ENCODE results near the gene MSMO1. TPM values are rescaled to one million over a fixed set of nuclear protein-coding genes. Genes with fewer than 3 reads are reported as not detected.

Gene MSMO1
- total RNA-seq, 1 donor from 2014 or later = 134 TPM

DNA sequence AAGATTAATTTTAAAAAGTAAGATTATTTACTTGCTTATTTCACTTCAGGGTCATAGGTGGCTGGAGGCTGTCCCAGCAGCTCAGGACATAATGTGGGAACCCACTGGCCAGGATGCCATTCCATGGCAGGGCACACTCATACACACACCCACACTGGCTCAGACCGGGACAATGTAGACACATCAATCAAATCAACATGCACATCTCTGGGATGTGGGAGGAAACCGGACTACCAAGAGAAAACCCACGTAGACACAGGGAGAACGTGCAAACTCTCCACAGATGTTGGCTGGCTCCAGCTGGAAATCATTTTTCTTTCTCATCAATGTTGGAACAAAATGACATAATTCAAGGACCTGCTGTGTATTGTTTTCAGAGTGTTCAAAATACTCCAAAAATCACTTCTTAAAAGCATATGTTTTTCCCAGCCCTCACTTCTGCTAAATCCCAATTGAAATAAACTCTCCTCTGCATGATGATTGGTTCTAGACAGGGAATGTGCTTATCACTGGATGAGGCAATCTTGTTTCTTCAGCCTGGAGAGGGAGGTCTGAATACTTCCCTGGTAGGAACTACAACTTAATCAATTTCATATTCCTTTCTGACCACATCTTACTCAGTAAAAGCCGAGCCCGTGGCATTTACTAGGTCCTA, 32.7 kb downstream of the MSMO1 start:
- DNase-seq (ENCODE audit: low read depth in 2 of 2) = no peak

DNA sequence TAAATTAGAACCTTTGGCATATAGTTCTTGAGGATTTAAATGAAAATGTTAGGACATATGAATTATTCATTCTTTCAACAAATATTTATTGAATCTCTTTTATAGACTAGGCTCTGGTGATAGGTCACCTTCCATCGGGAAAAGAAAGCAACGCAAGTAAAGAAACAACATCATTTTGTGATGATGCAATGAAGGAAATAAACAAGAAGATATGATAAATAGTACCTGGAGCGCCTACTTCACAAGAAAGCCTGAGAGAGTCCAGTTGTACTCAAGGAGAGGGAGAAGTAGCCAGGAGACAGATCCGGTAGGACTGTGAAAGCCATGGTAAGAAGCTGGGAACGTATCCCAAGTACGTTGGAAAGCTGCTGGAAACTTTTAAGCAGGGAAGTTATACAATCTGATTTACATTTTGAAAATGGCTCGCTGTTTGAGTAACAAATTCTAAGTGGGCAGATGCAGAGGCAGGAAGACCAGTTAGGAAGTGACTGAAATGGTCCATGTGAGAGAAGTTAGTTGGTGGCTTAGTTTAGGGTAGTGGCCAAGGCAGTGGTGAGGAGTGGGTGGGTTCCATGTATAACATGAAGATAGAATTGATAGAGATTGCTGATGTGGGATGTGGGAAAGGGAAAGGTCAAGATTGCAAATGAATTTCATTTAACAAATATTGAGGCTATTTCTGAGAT, 33.7 kb downstream of the MSMO1 start:
- no peak for DNase-seq (ENCODE audit: low read depth in 2 of 2)

DNA sequence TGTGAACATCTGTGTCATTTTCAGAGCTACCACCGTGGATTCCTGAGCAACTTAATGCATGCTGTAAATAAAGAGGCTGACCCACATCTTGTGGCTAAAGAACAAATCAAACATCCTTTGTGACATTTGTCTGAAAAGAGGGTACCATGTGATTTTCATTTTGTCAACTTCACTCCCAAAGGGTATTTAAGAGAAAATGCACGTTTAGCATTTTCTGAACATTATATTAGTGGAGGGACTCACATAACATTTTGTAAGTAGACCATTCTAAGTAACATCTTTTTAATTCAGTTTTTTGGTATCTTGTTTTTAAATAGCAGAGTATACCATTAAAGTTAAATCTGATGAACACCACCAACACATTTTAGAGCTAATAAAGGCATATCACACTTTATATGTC, 34.3 kb downstream of the MSMO1 start:
- no peak for DNase-seq (ENCODE audit: low read depth in 2 of 2)

GRCh38 chr4:165364452-165365080, 37.1 kb downstream of the MSMO1 start:
- DNase-seq (ENCODE audit: low read depth in 2 of 2) = no peak

DNA sequence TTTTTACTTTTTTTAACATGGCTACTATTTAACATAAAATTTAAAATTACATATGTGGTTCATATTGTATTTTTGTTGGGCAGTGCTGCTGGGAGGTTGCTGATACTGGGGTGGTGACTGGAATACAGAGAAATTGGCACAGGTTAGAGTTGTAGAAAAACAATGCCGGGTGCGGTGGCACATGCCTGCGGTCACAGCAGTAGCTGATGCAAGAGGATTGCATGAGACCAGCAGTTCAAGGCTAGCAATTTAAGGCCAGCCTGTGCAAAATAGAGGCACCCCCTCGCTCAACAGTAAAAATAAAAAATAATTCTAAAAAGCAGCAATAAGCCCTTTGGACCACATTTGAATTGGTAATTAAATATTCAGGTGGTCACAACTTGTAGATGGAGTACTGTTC, 39.6 kb downstream of the MSMO1 start:
- DNase-seq (ENCODE audit: low read depth in 2 of 2) = no peak

DNA sequence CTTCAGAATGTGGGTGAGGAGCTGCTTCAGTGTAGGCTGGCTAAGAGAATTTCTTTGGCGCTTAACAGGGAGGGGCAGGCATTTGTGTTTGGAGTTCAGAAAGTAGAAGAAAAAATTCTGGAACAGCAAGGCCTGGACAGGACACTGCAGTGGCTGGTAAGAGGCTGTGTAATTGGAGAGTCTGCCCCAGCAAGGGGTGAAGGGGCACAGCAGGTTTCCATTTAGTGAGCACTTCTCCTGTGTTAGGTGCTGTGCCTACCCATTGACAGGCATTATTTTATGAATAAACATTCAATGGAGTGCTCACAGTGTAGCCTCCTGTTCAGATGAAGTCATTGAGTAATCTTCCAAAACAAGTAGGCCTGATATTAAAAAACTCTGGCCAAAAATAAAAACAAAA, 40.6 kb downstream of the MSMO1 start:
- DNase-seq (ENCODE audit: low read depth in 2 of 2) = no peak

- no peak for DNase-seq (ENCODE audit: low read depth in 2 of 2)
Measured at GRCh38 chr4:165368567-165368966, 41.1 kb downstream of the MSMO1 start.

DNA sequence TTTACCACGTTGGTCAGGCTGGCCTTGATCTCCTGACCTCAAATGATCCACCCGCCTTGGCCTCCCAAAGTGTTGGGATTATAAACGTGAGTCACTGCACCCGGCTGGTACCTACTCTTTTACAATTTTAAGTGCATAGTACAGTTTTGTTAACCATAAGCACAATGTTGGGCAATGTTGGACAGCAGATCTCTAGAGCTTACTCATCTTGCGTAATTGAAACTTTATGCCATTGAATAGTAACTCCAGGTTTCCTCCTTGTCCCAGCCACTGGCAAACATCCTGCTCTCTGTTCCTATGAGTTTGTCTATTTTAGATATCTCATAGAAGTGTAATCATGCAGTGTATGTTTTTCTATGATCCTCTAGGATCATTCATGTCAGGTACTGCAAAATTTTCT, 42.1 kb downstream of the MSMO1 start:
- no peak for DNase-seq (ENCODE audit: low read depth in 2 of 2)

DNA sequence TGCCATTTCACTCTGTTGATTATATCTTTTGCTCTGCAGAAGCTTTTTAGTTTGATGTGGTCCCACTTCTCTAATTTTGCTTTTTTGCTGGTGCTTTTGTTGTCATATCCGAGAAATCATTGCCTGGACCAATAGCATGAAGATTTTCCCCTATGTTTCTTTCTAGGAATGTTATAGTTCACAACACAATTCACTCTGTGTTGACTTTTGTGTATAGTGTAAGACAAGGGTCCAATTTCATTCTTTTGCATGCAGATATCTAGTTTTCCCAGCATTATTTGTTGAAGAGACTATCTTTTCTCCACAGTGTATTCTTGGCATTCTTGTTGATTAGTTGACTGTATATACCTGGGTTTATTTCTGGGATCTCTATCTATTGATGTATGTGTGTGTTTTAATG, 43.1 kb downstream of the MSMO1 start:
- no peak for DNase-seq (ENCODE audit: low read depth in 2 of 2)

GRCh38 chr4:165375465-165375864, 48.0 kb downstream of the MSMO1 start:
- DNase-seq (ENCODE audit: low read depth in 2 of 2) = no peak

- DNase-seq (ENCODE audit: low read depth in 2 of 2) = no peak
Measured at GRCh38 chr4:165378398-165378744, 50.9 kb downstream of the MSMO1 start.

DNA sequence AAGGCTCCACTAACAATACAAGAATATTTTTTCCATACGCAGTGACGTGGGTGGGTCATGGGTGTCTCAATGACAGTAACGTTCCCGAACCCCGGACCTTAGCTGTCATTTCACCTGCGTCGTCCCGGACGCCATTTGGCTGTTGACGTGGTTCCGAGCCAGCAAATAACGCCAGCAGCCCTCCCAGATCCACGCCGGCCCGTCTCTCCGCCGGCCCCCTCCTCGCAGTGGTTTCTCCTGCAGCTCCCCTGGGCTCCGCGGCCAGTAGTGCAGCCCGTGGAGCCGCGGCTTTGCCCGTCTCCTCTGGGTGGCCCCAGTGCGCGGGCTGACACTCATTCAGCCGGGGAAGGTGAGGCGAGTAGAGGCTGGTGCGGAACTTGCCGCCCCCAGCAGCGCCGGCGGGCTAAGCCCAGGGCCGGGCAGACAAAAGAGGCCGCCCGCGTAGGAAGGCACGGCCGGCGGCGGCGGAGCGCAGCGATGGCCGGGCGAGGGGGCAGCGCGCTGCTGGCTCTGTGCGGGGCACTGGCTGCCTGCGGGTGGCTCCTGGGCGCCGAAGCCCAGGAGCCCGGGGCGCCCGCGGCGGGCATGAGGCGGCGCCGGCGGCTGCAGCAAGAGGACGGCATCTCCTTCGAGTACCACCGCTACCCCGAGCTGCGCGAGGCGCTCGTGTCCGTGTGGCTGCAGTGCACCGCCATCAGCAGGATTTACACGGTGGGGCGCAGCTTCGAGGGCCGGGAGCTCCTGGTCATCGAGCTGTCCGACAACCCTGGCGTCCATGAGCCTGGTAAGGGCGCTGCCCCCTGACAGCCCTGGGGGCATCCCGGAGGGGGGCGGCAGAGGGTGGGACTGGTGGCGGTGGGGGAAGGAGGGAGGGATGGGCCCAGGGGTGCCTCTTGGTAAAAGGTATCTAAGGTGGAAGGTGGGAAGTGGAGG, 51.5 kb downstream of the MSMO1 start, which contains the start of gene CPE:
Gene CPE, plus strand, starts transcription at position 264 of the 933 bp plus-strand sequence. Its CDS starts 214 bp downstream, at position 478.
- peak; percentile 16 to 64 for DNase-seq (ENCODE audit: low read depth in 2 of 2)

- no peak for DNase-seq (ENCODE audit: low read depth in 2 of 2)
Measured at GRCh38 chr4:165379678-165380064, 52.2 kb downstream of the MSMO1 start.

DNA sequence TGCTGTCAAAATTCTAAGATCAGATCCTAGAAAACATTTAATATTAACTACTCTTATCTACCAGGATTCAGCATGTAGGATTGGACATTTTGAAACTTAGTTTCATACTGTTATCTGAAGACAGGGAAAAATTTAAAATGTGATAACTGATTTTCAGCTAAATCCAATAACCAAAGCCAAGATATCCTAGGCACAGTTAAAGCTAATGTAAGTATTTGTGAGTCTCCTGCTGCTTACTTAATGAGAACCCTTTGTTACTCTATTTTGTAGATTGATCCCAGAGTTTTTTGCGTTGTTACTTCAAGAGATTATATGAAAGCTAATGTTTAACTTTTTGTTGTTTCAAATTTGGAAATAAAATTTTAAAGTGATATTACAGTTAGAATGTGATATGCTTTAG, 53.3 kb downstream of the MSMO1 start:
- no peak for DNase-seq (ENCODE audit: low read depth in 2 of 2)

DNA sequence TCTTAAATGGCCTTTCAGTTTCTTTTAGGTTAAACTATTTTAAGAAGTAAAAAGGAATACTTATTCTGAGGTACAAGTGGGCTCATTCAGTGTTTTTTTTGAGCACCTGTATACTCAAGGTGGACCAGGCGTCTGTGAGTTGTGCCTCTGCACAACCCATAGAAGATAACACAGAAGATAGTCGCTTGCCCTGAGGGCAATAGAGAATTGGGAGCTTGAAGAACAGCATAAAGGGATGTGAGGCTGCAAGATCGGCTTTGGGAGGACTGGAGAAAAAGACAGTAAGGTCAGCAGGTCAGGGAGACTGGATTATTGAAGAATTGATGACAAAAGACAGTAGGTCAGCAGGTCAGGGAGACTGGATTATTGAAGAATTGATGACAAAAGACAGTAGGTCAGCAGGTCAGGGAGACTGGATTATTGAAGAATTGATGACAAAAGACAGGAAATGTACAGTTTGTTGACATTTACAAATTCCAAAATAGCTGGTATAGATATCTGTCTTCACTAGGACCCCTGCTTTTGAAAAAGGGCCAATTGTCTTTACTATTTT, 54.4 kb downstream of the MSMO1 start:
- DNase-seq (ENCODE audit: low read depth in 2 of 2) = no peak

GRCh38 chr4:165382640-165383039, 55.2 kb downstream of the MSMO1 start:
- DNase-seq (ENCODE audit: low read depth in 2 of 2) = no peak

DNA sequence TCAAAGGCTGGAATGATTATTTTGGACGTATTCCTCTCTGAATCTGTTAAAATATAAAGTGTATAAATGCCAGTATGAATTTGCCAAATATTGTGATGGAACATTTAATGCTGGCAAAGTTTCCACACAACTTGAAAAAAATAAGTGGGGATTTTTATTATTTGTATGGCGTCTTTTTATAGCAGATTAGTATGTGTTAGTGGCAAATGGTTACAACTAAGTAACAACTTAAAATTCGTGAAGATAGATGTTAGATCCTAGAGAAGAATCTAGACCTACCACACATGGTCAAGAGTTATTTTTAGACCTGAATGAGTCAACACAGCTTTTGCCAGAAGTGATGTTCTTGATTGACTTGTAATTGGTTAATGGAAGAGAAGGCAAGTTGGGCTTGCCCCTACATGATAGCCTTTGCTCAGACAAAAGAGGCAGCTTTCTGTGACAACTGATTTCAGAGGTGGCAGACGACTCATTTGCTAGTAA, 56.2 kb downstream of the MSMO1 start:
- no peak for DNase-seq (ENCODE audit: low read depth in 2 of 2)

- DNase-seq (ENCODE audit: low read depth in 2 of 2) = no peak
Measured at GRCh38 chr4:165384186-165384585, 56.7 kb downstream of the MSMO1 start.

- DNase-seq (ENCODE audit: low read depth in 2 of 2) = peak in 1 of 2 donors; percentile 9
Measured at GRCh38 chr4:165384598-165384997, 57.1 kb downstream of the MSMO1 start.

DNA sequence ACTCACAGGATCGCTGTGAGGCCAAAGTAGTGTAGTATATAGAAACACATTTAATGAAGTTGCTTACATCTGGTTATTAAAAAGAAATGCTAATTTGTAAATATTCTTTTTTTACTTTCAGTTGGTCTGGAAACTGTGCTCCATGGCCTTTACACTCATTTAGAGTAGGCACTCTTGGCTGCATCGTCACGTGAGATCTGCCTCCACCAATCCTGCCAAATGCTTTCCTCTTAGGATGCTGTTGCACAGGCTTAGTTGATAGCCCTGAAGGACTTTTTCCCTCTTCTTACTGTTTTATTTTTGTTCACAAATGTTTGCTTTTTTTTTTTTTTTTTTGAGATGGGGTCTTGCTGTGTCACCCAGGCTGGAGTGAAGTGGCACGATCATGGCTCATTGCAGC, 57.7 kb downstream of the MSMO1 start:
- DNase-seq (ENCODE audit: low read depth in 2 of 2) = no peak

DNA sequence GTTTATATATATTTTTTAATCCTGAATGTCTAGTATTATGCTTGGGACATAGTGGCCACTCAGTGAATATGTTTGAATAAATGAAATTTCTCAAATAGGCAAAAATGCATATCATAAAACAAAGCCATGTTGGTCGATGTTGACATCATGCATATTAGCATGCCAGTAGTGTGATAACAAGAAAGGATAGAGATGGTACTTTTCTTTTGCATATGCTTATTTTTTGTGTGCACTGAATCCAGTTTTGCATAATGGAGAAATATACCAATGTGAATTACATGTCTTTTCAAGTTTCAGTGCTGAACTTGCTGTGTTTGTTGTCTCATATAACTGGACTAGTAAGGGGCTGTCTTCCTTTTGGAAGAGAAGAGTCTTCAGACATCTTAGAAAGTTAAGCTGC, 58.9 kb downstream of the MSMO1 start:
- DNase-seq (ENCODE audit: low read depth in 2 of 2) = no peak
